GM08714 (cell line): ENCODE measurements around the gene CEP70.
A peak's percentile ranks its signal among the peaks of the same experiment; 100 is the strongest.
"Not testable (repeated sequence)": the region's sequence is repeated elsewhere in the genome, so short reads cannot be mapped to it uniquely, and the experiment has no call there.

Source experiments
- H3K4me3 ChIP-seq: fragments of 200-500 bp; sonication (Bioruptor generic); 2 replicates; pipeline ENCODE4 v1.5.1; 2014; ENCODE audit warnings: mild to moderate bottlenecking, low read length, inconsistent platforms
- ZNF274 ChIP-seq: IDR thresholded peaks from 2 replicates; pipeline ENCODE4 v1.6.1; 2012; ENCODE audit warnings: mild to moderate bottlenecking, low read depth, low read length

CEP70 gene, protein sequence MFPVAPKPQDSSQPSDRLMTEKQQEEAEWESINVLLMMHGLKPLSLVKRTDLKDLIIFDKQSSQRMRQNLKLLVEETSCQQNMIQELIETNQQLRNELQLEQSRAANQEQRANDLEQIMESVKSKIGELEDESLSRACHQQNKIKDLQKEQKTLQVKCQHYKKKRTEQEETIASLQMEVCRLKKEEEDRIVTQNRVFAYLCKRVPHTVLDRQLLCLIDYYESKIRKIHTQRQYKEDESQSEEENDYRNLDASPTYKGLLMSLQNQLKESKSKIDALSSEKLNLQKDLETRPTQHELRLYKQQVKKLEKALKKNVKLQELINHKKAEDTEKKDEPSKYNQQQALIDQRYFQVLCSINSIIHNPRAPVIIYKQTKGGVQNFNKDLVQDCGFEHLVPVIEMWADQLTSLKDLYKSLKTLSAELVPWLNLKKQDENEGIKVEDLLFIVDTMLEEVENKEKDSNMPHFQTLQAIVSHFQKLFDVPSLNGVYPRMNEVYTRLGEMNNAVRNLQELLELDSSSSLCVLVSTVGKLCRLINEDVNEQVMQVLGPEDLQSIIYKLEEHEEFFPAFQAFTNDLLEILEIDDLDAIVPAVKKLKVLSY

DNA sequence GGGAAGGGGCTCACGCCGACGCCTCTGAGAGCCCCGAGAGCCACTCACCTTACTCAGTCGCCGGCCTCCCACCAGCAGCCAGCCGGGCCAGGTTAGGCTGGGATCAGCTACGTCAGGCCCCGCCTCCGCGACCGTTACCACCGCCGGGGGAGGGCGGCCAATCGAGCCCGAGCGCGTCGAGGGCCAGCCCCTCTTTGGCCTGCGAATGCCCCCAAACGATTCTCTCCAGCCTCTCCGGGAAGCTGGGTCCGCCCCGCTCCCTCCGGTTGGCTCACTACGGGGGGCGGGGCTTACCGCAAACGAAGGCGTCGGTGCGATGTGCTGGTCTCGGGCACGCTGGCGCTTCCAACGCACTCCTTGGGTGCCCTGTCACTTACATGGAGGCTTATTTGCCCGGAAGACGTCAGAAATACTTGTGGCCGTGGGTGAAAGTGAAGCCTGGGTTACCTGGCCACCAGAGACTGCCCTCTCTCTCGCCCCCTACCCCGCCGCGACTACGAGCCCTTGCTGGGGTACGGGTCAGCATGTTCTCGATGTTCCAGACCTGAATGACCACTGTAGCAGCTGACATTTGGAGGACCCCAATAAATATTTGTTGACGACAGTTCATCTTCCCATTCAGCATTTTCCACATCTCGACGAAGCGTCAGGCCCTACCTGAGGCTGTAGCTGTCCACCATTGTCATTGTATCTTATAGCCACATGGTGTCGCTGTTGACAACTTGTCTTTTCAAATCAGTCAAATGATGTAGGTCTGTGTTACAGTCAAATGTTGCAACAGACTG, at the start of gene CEP70:
Gene CEP70, minus strand, starts transcription at position 111 of the 785 bp plus-strand sequence. CDS start 21,333 bp downstream, outside the sequence.
- TF ChIP-seq ZNF274: no peak
- H3K4me3 ChIP-seq: peak within 1 kb of the TSS; percentile 80

DNA sequence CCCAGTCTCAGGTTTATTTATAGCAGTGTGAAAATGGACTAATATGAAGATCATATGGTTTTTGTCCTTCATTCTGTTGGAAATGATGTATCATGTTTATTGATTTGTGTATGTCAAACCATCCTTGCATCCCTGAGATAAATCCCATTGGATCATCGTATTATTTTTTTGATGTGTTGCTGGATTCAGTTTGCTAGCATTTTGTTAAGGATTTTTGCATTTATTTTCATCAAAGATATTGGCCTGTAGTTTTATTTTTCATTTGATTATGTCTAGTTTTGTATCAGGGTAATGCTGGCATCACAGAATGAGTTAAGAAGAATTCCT, 48.8 kb upstream of the CEP70 start:
- no peak overlapping the region for H3K4me3 ChIP-seq
- no peak for TF ChIP-seq ZNF274

DNA sequence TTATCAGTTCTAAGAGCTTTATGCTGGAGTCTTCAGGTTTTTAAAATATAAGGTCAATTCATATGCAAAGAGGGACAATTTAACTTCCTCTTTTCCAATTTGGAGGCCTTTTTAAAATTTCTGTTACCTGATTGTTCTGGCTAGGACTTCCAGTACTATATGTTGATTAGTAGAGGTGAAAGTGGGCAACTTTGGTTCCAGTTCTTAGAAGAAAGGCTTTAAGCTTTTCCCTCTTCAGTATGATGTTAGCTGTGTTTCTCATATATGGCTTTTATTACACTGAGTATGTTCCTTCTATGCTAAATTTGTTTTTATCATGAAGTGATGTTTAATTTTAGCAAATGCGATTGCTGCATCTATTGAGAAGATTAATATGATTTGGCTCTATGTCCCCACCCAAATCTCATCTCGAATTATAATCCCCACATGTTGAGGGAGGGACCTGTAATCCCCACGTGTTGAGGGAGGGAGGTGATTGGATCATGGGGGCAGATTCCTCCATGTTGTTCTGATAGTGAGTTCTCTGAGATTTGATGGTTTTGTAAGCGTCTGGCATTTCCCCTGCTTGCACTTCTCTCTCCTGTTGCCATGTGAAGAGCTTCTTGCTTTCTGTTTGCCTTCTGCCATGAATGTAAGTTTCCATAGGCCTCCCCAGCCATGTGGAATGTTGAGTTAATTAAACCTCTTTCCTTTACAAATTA, 48.3 kb upstream of the CEP70 start:
- TF ChIP-seq ZNF274: no peak

DNA sequence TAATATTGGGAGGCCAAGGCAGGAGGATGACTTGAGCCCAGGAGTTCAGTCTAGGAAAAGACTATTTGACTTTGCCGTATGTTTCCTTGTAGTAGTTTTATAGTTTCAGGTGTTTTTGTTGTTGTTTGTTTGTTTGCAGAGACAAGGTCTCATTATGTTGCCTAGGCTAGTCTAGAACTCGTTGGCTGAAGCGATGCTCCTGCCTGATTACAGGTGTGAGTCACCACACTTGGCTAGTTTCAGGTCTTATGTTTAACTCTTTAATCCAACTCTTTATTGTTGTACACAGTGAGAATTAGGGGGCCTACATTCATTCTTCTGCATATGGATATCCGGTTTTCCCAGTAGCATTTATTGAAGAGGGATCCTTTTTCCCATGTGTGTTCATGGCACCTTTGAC, 46.5 kb upstream of the CEP70 start:
- TF ChIP-seq ZNF274: no peak
- no peak overlapping the region for H3K4me3 ChIP-seq

More for the DNA sequence above, 48.3 kb upstream of the CEP70 start:
- no peak overlapping the region for H3K4me3 ChIP-seq

DNA sequence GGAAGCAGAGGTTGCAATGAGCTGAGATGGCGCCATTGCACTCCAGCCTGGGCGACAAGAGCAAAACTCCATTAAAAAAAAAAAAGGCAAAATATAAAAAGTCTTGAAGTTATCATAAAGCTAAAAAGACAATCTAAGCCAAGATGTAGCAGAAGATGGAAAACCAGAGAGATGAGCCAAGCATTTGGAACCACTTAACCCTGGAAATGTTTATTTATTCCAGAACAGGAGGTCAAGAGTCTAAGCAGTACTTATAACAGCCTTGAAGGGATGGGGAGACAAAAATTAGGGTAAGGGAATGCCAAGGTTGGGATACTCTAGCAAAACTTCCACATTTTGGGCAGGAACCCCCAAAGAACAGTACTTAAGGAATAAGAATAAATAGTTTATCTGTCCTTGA, 44.6 kb upstream of the CEP70 start:
- TF ChIP-seq ZNF274: no peak

DNA sequence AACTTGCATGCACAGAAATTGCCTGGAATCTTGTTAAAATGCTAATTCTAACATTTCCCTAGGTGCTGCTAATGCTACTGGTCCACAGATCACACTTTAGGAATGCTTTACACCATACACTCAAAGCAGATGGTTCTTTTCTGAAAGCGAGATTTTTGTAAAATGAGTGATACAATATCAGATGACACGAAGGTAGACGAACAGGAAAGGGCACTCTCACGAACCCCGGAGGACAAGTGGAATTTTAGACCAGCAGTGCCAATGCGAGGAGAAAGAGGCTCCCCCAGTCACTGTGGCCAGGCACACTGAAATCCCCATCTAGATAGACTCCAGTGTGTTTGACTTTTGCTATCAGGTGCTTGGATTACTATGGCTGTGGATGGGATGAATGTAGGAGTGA, 35.5 kb upstream of the CEP70 start:
- TF ChIP-seq ZNF274: no peak

More for the DNA sequence above, 44.6 kb upstream of the CEP70 start:
- H3K4me3 ChIP-seq: no peak overlapping the region

DNA sequence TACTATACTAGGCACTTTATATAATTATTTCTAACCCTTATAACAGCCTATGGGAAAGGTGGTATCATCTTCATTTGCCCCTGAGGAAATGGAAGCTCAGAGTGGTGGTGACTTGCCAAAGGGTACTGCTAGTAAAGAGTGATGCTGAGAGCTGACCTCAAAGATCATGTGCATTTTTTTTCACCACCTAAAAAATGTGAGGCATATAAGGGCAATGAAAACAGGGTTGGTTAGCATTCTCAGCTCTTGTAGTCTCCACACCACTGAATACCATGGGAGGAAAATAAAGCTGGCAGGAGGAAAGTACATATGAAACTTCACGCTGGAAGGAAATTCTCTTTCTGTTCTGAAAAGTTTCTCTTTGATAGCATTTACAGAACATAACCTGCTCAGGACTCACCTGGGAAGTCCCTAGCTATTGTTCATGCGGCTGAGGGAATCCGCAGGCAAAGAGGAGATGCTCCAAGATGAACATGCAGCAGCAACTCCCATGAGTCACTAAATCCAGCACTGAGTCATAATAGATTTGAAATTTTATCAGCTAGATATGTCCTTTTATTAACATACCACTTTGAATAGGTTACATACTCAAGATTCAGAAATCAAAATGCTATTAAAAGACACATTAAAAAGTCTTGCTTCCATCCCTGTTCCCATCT, 31.8 kb upstream of the CEP70 start:
- no peak for TF ChIP-seq ZNF274
- no peak overlapping the region for H3K4me3 ChIP-seq

More for the DNA sequence above, 35.5 kb upstream of the CEP70 start:
- no peak overlapping the region for H3K4me3 ChIP-seq

DNA sequence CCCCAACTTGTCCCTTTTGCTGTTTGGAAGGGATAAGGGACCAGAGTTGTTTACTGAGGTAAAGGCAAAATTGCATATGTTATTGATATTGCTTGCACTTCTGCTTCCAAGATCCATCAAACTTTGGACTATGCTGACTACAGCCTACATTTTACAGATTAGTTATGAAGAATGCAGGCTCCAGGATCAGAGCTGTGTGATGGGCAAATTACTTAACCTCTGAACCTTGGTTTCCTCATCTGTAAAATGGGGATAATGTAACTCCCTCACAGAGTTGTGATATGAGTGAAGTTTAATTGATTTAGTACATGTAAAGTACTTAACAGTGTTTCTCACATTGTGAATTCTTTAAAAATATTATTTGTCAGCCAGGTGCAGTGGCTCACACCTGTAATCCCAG, 30.5 kb upstream of the CEP70 start:
- TF ChIP-seq ZNF274: no peak
- no peak overlapping the region for H3K4me3 ChIP-seq

DNA sequence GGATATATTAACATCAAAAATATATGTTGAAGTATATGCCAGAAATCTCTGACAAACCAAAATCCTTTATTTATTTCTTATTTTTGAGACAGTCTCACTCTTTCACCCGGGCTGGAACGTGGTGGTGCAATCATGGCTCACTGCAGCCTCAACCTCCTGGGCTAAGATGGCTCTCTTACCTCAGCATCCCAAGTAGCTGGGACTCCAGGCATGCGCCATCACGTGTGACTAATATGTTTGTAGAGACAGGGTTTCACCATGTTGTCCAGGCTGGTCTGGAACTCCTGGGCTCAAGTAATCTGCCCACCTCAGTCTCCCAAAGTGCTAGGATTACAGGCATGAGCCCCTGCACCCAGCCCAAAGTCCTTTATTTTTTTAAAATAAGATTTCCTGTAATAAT, 26.4 kb upstream of the CEP70 start:
- no peak overlapping the region for H3K4me3 ChIP-seq
- TF ChIP-seq ZNF274: no peak

DNA sequence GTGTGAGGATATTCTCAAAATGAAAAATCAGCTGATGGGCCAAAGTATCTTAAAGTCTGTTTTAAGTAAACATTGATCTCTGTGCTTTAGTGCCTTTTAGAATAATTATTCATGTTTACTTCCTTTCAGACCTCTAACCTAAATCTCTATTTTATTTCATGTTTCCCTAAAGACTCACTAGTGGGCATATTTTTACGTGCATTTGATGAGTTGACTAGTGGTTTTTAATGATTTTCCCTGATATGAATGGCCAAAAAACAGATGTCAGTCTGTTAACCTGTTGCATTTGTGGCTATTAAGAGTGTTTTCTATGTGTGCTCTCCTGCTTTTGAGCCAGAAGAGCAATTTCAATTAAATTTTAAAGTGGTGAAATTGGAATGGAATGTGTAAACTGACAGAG, 21.4 kb upstream of the CEP70 start:
- no peak overlapping the region for H3K4me3 ChIP-seq
- TF ChIP-seq ZNF274: no peak

DNA sequence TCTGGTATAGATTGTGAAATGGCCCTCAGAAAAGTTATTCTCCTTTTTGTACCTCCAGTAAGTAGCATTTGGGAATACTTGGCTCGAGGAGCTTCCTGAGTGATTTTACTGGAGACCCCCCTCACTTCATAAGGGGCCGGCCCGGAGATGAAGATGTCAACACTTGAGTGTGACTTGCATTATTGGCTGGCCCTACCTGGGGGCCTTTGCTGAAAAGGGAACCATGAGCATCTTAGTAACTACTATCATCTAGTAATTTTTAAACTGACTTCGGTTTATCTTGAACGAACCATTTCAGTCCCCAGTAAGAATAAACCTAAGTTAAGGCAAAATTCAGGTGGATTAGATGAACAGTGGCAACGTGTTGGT, 15.8 kb upstream of the CEP70 start:
- no peak for TF ChIP-seq ZNF274
- peak overlapping the region; percentile 87 for H3K4me3 ChIP-seq

DNA sequence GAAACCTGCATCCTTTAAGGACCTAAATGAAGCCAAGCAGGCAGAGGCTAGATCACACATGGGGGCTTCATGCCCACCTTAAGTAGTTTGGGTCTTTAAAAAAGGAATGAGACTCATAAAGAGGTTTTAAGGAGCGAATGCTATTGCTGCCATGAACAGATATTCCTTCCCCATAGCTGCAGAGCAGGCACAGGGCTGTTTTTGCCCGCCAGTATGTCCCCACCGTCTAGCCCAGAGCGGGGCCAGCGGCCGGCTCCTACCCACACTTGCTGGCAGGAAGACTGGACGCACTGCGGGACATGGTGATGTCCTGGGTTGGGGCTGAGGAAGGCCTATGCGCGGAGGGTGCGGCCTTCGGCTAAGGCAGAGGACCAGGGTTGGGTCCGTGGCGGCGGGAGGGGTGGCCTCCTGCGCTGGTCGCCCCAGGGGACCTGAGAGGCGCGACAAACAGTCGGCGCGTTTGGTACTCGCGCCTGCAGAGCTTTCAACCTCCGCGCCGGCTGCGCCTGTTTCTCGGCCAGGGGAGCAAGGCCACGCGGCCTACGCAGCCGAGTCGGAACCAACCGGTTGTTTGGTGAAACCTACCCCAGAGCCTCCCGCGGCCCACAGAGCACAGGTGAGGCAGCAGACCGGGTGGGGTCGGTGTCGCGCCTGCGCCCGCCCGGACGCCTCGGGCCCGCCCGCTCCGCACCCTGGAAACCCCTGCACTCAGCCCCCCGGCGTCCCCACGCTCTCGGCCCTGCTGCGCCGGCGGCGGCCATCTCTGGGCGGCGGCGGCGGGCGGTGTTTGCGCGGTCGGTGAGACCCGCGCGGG, 14.5 kb upstream of the CEP70 start, which contains the start of gene FAIM:
Gene FAIM, plus strand, starts transcription at position 450 of the 814 bp plus-strand sequence. CDS start 10,956 bp downstream, outside the sequence.
- H3K4me3 ChIP-seq: peak within 1 kb of the TSS; percentile 87
- no peak for TF ChIP-seq ZNF274

DNA sequence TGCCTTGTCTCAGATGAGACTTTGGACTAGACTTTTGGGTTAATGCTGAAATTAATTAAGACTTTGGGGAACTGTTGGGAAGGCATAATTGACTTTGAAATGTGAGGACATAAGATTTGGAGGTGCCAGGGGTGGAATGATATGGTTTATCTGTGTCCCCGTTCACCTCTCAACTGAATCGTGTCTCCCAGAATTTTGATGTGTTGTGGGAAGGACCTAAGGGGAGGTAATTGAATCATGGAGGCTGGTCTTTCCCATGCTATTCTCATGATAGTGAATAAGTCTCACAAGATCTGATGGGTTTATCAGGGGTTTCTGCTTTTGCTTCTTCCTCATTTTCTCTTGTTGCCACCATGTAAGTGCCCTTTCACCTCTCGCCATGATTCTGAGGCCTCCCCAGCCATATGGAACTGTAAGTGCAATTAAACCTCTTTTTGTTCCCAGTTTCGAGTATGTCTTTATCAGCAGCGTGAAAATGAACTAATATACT, 10.1 kb upstream of the CEP70 start:
- H3K4me3 ChIP-seq: not testable (repeated sequence)

DNA sequence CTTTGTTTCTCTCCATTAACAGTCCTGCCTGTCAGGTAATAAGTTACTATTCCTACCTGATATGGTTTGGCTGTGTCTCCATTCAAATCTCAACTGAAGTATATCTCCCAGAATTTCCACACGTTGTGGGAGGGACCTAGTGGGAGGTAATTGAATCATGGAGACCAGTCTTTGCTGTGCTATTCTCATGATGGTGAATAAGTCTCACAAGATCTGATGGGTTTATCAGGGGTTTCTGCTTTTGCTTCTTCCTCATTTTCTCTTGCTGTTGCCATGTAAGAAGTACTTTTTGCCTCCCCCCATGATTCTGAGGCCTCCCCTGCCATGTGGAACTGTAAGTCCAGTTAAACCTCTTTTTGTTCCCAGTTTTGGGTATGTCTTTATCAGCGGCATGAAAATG, 7.6 kb upstream of the CEP70 start:
- not testable (repeated sequence) for H3K4me3 ChIP-seq
